Thoracic aorta (tissue), 2 donors: Measurements from ENCODE around the gene VWA3B. TPM values are rescaled to one million over a fixed set of nuclear protein-coding genes. Genes with fewer than 3 reads are reported as not detected.
A peak's percentile ranks its signal among the peaks of the same experiment; 100 is the strongest.

ENCODE experiments used
- ATAC-seq: fragments of 150-250 bp; one replicate; pipeline ENCODE4 v1.8.0; 2017; ENCODE audit warnings: low read depth; ENCODE audit not compliant: insufficient number of reproducible peaks, low FRiP score
- DNase-seq: peaks from one replicate; pipeline ENCODE4 v3.0.0-alpha.2; 2020; ENCODE audit warnings: low spot score
- H3K27ac ChIP-seq, 2 donors: fragments of 200-600 bp; sonication (generic); 1 replicate in 1 of 2; 2 replicates in 1 of 2; pipeline ENCODE4 v1.5.1; 2016; ENCODE audit warnings: mild to moderate bottlenecking in 2 of 2, moderate library complexity in 2 of 2
- H3K27me3 ChIP-seq: fragments of 200-600 bp; sonication (generic); replicated peaks from 2 replicates; pipeline ENCODE4 v1.6.0; 2016; ENCODE audit warnings: mild to moderate bottlenecking; ENCODE audit not compliant: insufficient read depth
- H3K36me3 ChIP-seq: fragments of 200-600 bp; sonication (generic); one replicate; pipeline ENCODE4 v1.5.1; 2016
- H3K4me1 ChIP-seq, 2 donors: fragments of 200-600 bp; sonication (generic); 1 replicate in 1 of 2; 2 replicates in 1 of 2; pipeline versions ENCODE4 v1.5.1 to v1.6.0; 2016; ENCODE audit warnings: low read depth in 2 of 2, mild to moderate bottlenecking in 1 of 2; ENCODE audit not compliant: control insufficient read depth in 1 of 2
- H3K4me3 ChIP-seq: fragments of 200-600 bp; sonication (generic); 2 replicates; pipeline ENCODE4 v1.5.1; 2016; ENCODE audit warnings: mild to moderate bottlenecking
- H3K9me3 ChIP-seq: fragments of 200-600 bp; sonication (generic); 2 replicates; pipeline ENCODE4 v1.5.1; 2016
- CTCF ChIP-seq: fragments of 200-600 bp; sonication (generic); IDR thresholded peaks from one replicate; pipeline ENCODE4 v1.5.1; 2019; ENCODE audit warnings: antibody characterized with exemption
- total RNA-seq, 2 donors: library from RNA; depleted of rRNA; stranded (reverse); fragments of >200 nt; gene quantifications; one replicate each; pipeline versions ENCODE4 v1.1.0 to v1.2.3, GENCODE V29; 2016

VWA3B gene
- total RNA-seq: under 1 TPM in 1 of 2 donors, not detected in 1; 0.27 TPM

- H3K27ac ChIP-seq: no peak within 1 kb of the TSS
- no peak for DNase-seq
Measured at GRCh38 chr2:98086491-98087446, at the start of gene VWA3B. Gene VWA3B, plus strand, starts transcription at chr2:98087167. Its CDS starts 5,926 bp downstream, at chr2:98093093.

GRCh38 chr2:98037206-98037605 lies 49.8 kb upstream of the VWA3B start:
- H3K27ac ChIP-seq: no peak overlapping the region
- H3K9me3 ChIP-seq: no peaks in the 10 kb centered on the region
- H3K4me3 ChIP-seq: no peak overlapping the region
- TF ChIP-seq CTCF: no peak
- no peak for DNase-seq
- no peaks in the 10 kb centered on the region for H3K27me3 ChIP-seq
- H3K36me3 ChIP-seq: no peaks in the 10 kb centered on the region
- peaks cover 9 to 11% of the 10 kb centered on the region in 2 donors for H3K4me1 ChIP-seq
- ATAC-seq: no peak

More at GRCh38 chr2:98086491-98087446, at the start of gene VWA3B:
- no peak for TF ChIP-seq CTCF
- ATAC-seq: no peak
- Histone ChIP-seq H3K9me3 (no peaks in the 10 kb centered on the region), H3K4me3 (peak within 1 kb of the TSS; percentile 65), H3K4me1 (peaks cover 6 to 19% of the 10 kb centered on the region in 2 donors), H3K27me3 (no peaks in the 10 kb centered on the region), H3K36me3 (no peaks in the 10 kb centered on the region)

GRCh38 chr2:98037666-98038336 lies 49.2 kb upstream of the VWA3B start:
- H3K9me3 ChIP-seq: no peaks in the 10 kb centered on the region
- ATAC-seq (no peak), DNase-seq (no peak)
- no peaks in the 10 kb centered on the region for H3K27me3 ChIP-seq
- H3K4me3 ChIP-seq: no peak overlapping the region
- no peaks in the 10 kb centered on the region for H3K36me3 ChIP-seq
- no peak overlapping the region for H3K27ac ChIP-seq
- H3K4me1 ChIP-seq: peaks cover 9 to 11% of the 10 kb centered on the region in 2 donors
- no peak for TF ChIP-seq CTCF

GRCh38 chr2:98039085-98039756 lies 47.7 kb upstream of the VWA3B start:
- no peak for TF ChIP-seq CTCF
- DNase-seq (no peak), ATAC-seq (no peak)
- H3K27ac ChIP-seq: no peak overlapping the region
- no peak overlapping the region for H3K4me3 ChIP-seq
- H3K9me3 ChIP-seq: peaks cover 5% of the 10 kb centered on the region
- H3K36me3 ChIP-seq: no peaks in the 10 kb centered on the region
- peaks cover 9 to 11% of the 10 kb centered on the region in 2 donors for H3K4me1 ChIP-seq
- H3K27me3 ChIP-seq: no peaks in the 10 kb centered on the region
